ACHN (cell line): ENCODE results near the gene CAD.
"Not testable (repeated sequence)": the region's sequence is repeated elsewhere in the genome, so short reads cannot be mapped to it uniquely, and the experiment has no call there.

ENCODE experiments used
- DNase-seq: peaks from one replicate; pipeline ENCODE4 v3.0.0-alpha.2; 2015
- in situ Hi-C: cut with HindIII; loops from 2 replicates; pipeline ENCODE4 v1.10.0; 2017; ENCODE audit warnings: low sequenced_read_pairs, low pct_ligation_motif_present, low pct_unique_long_range_greater_than_20kb

The CAD gene

GRCh38 chr2:27264753-27265535, 47.8 kb downstream of the CAD start:
- in situ Hi-C loops = no loop called here
- DNase-seq = peak; percentile 74

GRCh38 chr2:27265536-27265870, 48.3 kb downstream of the CAD start:
- in situ Hi-C loops = no loop called here
- no peak for DNase-seq

- in situ Hi-C loops, DNase-seq: not testable (repeated sequence)
Observed at GRCh38 chr2:27268296-27268695, 51.1 kb downstream of the CAD start.

GRCh38 chr2:27270131-27270530, 53.0 kb downstream of the CAD start:
- in situ Hi-C loops = no loop called here
- no peak for DNase-seq

GRCh38 chr2:27270670-27271069, 53.5 kb downstream of the CAD start:
- no peak for DNase-seq
- in situ Hi-C loops = no loop called here

GRCh38 chr2:27271631-27272340, 54.6 kb downstream of the CAD start:
- DNase-seq = no peak
- in situ Hi-C loops = no loop called here

- DNase-seq, in situ Hi-C loops: not testable (repeated sequence)
Observed at GRCh38 chr2:27272537-27273522, 55.7 kb downstream of the CAD start.

GRCh38 chr2:27275211-27276150, 58.3 kb downstream of the CAD start, which contains the start of gene DNAJC5G:
Gene DNAJC5G, plus strand, starts transcription at chr2:27275433. Its CDS starts 1,296 bp downstream, at chr2:27276729.
- DNase-seq = no peak
- in situ Hi-C loops = no loop called here

GRCh38 chr2:27278010-27278409, 60.8 kb downstream of the CAD start:
- DNase-seq = no peak
- in situ Hi-C loops = no loop called here

GRCh38 chr2:27280826-27281225, 63.7 kb downstream of the CAD start:
- DNase-seq = no peak
- in situ Hi-C loops = no loop called here

- in situ Hi-C loops = no loop called here
- DNase-seq = no peak
Observed at GRCh38 chr2:27281442-27281841, 64.3 kb downstream of the CAD start.

- in situ Hi-C loops = no loop called here
- DNase-seq = no peak
Observed at GRCh38 chr2:27281855-27282559, 64.8 kb downstream of the CAD start, which contains the start of gene TRIM54. Gene TRIM54, plus strand, starts transcription at chr2:27282429. Its CDS starts 303 bp downstream, at chr2:27282732.

GRCh38 chr2:27282892-27283291, 65.7 kb downstream of the CAD start:
- DNase-seq = no peak
- in situ Hi-C loops = no loop called here

- in situ Hi-C loops = no loop called here
- DNase-seq = no peak
Observed at GRCh38 chr2:27284996-27285395, 67.8 kb downstream of the CAD start.

GRCh38 chr2:27285481-27285880, 68.3 kb downstream of the CAD start:
- in situ Hi-C loops = no loop called here
- no peak for DNase-seq

- DNase-seq = no peak
- in situ Hi-C loops = no loop called here
Observed at GRCh38 chr2:27288610-27289009, 71.4 kb downstream of the CAD start.

GRCh38 chr2:27290549-27290948, 73.4 kb downstream of the CAD start:
- in situ Hi-C loops = no loop called here
- DNase-seq = no peak
